GM23338 (cell line): Measurements from ENCODE around the gene TNFAIP3. TPM values are rescaled to one million over a fixed set of nuclear protein-coding genes. Genes with fewer than 3 reads are reported as not detected.

Source experiments
- ATAC-seq: fragments of 200-7000 bp; cut with Tn5 transposase; 3 replicates; pipeline ENCODE4 v1.9.1; 2020
- DNase-seq: peaks from one replicate; pipeline ENCODE4 v3.0.0-alpha.2; 2015; ENCODE audit warnings: low spot score
- H2AFZ ChIP-seq: fragments of 200-600 bp; sonication (generic); 2 replicates; pipeline ENCODE4 v1.8.0; 2016; ENCODE audit warnings: antibody characterized with exemption, mild to moderate bottlenecking, moderate library complexity
- H3F3A ChIP-seq: fragments of 200-600 bp; sonication (generic); replicated peaks from 2 replicates; pipeline ENCODE4 v1.8.0; 2017; ENCODE audit warnings: antibody characterized with exemption, mixed run types, low read depth
- H3K27ac ChIP-seq: fragments of 200-600 bp; sonication (generic); 2 replicates; pipeline ENCODE4 v1.6.1; 2016; ENCODE audit warnings: low read depth
- H3K27me3 ChIP-seq: fragments of 200-600 bp; sonication (generic); 2 replicates; pipeline ENCODE4 v1.8.0; 2016; ENCODE audit warnings: mild to moderate bottlenecking, mixed run types, moderate library complexity; ENCODE audit not compliant: insufficient read depth
- H3K36me3 ChIP-seq: fragments of 200-600 bp; sonication (generic); 2 replicates; pipeline ENCODE4 v1.8.0; 2016; ENCODE audit warnings: mild to moderate bottlenecking; ENCODE audit not compliant: insufficient read depth
- H3K4me1 ChIP-seq: fragments of 200-600 bp; sonication (generic); 2 replicates; pipeline ENCODE4 v1.8.0; 2016; ENCODE audit warnings: mild to moderate bottlenecking, moderate library complexity; ENCODE audit not compliant: insufficient read depth
- H3K4me2 ChIP-seq: fragments of 200-600 bp; sonication (generic); 2 replicates; pipeline ENCODE4 v1.7.1; 2017; ENCODE audit warnings: mixed run types
- H3K4me3 ChIP-seq: fragments of 200-600 bp; sonication (generic); 2 replicates; pipeline ENCODE4 v1.6.1; 2016; ENCODE audit warnings: mixed run types
- H3K79me2 ChIP-seq: fragments of 200-600 bp; sonication (generic); replicated peaks from 2 replicates; pipeline ENCODE4 v1.8.0; 2017; ENCODE audit warnings: mild to moderate bottlenecking; ENCODE audit not compliant: insufficient read depth
- H3K9me2 ChIP-seq: fragments of 200-600 bp; sonication (generic); 2 replicates; pipeline ENCODE4 v1.8.0; 2017; ENCODE audit not compliant: insufficient read depth
- H4K20me1 ChIP-seq: fragments of 200-600 bp; sonication (generic); replicated peaks from 2 replicates; pipeline ENCODE4 v1.8.0; 2017; ENCODE audit warnings: mild to moderate bottlenecking; ENCODE audit not compliant: insufficient read depth
- H3K27ac Mint-ChIP-seq: 2 replicates; pipeline ENCODE4 v1.8.0; 2020; ENCODE audit warnings: inconsistent platforms, mild to moderate bottlenecking, moderate library complexity, mixed read lengths
- H3K27me3 Mint-ChIP-seq: 3 replicates; pipeline ENCODE4 v1.8.0; 2022; ENCODE audit warnings: low read depth, mild to moderate bottlenecking, moderate library complexity, mixed read lengths, inconsistent platforms; ENCODE audit not compliant: insufficient read depth, poor library complexity
- H3K36me3 Mint-ChIP-seq: 3 replicates; pipeline ENCODE4 v1.8.0; 2021; ENCODE audit warnings: low read depth, mild to moderate bottlenecking, inconsistent platforms, moderate library complexity, mixed read lengths
- H3K4me1 Mint-ChIP-seq: 3 replicates; pipeline ENCODE4 v1.8.0; 2020; ENCODE audit warnings: mild to moderate bottlenecking, inconsistent platforms, mixed read lengths
- H3K4me3 Mint-ChIP-seq: 3 replicates; pipeline ENCODE4 v1.8.0; 2021; ENCODE audit warnings: moderate library complexity, mild to moderate bottlenecking, inconsistent platforms, mixed read lengths
- H3K9me3 Mint-ChIP-seq: 3 replicates; pipeline ENCODE4 v1.8.0; 2020; ENCODE audit warnings: moderate library complexity, mild to moderate bottlenecking, inconsistent platforms, mixed read lengths
- CTCF ChIP-seq, 2 experiments: fragments of 200-600 bp in 1 of 2; sonication (generic) in 1 of 2; conservative IDR thresholded peaks; 2 replicates each; pipeline versions ENCODE4 v1.5.1 to v1.6.1; 2016 to 2017; ENCODE audit warnings: antibody characterized with exemption in 2 of 2, low read depth in 2 of 2, mild to moderate bottlenecking in 2 of 2, moderate library complexity in 1 of 2
- NANOG ChIP-seq: IDR thresholded peaks from 2 replicates; pipeline ENCODE4 v1.6.1; 2016; ENCODE audit warnings: antibody characterized with exemption, borderline replicate concordance
- POLR2AphosphoS5 ChIP-seq: IDR thresholded peaks from 2 replicates; pipeline ENCODE4 v1.6.1; 2016; ENCODE audit warnings: antibody characterized with exemption, low read depth
- STAT1 ChIP-seq: IDR thresholded peaks from one replicate; pipeline ENCODE4 v1.6.1; 2016; ENCODE audit warnings: antibody characterized with exemption; ENCODE audit not compliant: unreplicated experiment
- ZNF462 ChIP-seq: fragments of 250-450 bp; sonication (Bioruptor Pico); IDR thresholded peaks from 2 replicates; pipeline ENCODE4 v1.5.0; 2020; ENCODE audit warnings: mild to moderate bottlenecking, moderate library complexity
- polyA plus RNA-seq: library from polyadenylated mRNA; unstranded; fragments of >200 nt; fragmentation: Nextera tagmentation; extraction: Ambion mirVana; gene quantifications from 2 replicates; pipeline ENCODE4 v1.2.1, GENCODE V29; 2016
- total RNA-seq: library from RNA; depleted of rRNA; stranded (reverse); fragments of >200 nt; shearing (Covaris generic); gene quantifications from 2 replicates; pipeline ENCODE4 v1.2.3, GENCODE V29; 2014

Gene TNFAIP3
- total and polyA plus RNA-seq, 2 experiments from 2014 or later: 2.1 to 2.3 TPM

GRCh38 chr6:137915790-137916189 is 48.7 kb downstream of the TNFAIP3 start:
- Mint-ChIP-seq H3K36me3 (0 out of 3 replicates have a peak, but pooled peaks cover 3% of the 10 kb centered on the region), H3K9me3 (peaks cover 8% of the 10 kb centered on the region), H3K27ac (no peak overlapping the region), H3K4me3 (no peak overlapping the region), H3K27me3 (peaks cover 2% of the 10 kb centered on the region), H3K4me1 (0 out of 3 replicates have a peak, but pooled peaks cover 3% of the 10 kb centered on the region)
- no peaks in the 10 kb centered on the region for H4K20me1 ChIP-seq
- no peaks in the 10 kb centered on the region for H3K79me2 ChIP-seq
- H3K36me3 ChIP-seq: no peaks in the 10 kb centered on the region; the same call in 1 of the 2 replicates
- no peak overlapping the region for H3K4me2 ChIP-seq
- no peak overlapping the region for H3K4me3 ChIP-seq
- ATAC-seq: no peak
- H3K27ac ChIP-seq: no peak overlapping the region
- no peaks in the 10 kb centered on the region for H3K9me2 ChIP-seq
- no peaks in the 10 kb centered on the region; the same call in 1 of the 2 replicates for H3K4me1 ChIP-seq
- TF ChIP-seq CTCF (conservative IDR thresholded peaks at IDR 0.05; ENCODE audit: low read depth in 2 of 2) (no peak), NANOG (no peak)
- no peak overlapping the region for H2AFZ ChIP-seq
- H3K27me3 ChIP-seq: no peaks in the 10 kb centered on the region
- DNase-seq: no peak
- H3F3A ChIP-seq: no peaks in the 10 kb centered on the region

DNA sequence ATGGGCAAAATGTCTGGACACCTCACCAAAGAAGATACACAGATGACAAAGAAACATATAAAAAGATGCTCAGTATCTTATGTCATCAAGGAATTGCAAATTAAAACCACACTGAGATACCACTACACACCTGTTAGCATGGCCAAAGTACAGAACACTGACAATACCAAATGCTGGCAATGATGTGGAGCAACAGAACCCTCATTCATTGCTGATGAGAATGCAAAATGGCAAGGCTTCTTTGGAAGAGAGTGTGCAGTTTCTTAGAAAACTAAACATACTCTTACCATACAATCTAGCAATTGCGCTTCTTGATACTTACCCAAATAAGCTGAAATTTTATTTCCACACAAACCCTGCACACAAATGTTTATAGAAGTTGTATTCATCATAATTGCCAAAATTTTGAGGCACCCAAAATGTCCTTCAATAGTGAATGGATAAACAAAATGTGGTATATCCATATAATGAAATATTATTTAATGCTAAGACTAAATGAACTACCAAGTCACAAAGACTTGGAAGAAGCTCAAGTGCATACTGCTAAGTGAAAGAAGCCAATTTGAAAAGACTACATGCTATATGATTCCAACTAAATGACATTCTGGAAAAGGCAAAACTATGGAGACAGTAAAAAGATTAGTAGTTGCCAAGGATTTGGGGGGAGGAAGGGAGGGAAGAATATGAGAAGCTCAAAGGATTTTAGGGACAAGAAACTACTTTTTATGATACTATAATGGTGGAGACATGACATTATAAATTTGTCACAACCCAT is 50.7 kb downstream of the TNFAIP3 start:
- Histone ChIP-seq H3K4me1 (no peaks in the 10 kb centered on the region), H4K20me1 (no peaks in the 10 kb centered on the region), H2AFZ (no peak overlapping the region), H3K4me3 (no peak overlapping the region), H3K9me2 (no peaks in the 10 kb centered on the region), H3K36me3 (no peaks in the 10 kb centered on the region; the same call in 1 of the 2 replicates), H3F3A (no peaks in the 10 kb centered on the region), H3K27ac (no peak overlapping the region), H3K4me2 (no peak overlapping the region), H3K27me3 (no peaks in the 10 kb centered on the region), H3K79me2 (no peaks in the 10 kb centered on the region)
- ATAC-seq: no peak
- DNase-seq: no peak
- Mint-ChIP-seq H3K36me3 (0 out of 3 replicates have a peak, but pooled peaks cover 3% of the 10 kb centered on the region), H3K4me1 (no peaks in the 10 kb centered on the region), H3K9me3 (peaks cover 8% of the 10 kb centered on the region), H3K27me3 (no peaks in the 10 kb centered on the region), H3K4me3 (no peak overlapping the region), H3K27ac (no peak overlapping the region)
- TF ChIP-seq POLR2AphosphoS5 (no peak), NANOG (no peak), ZNF462 (CRISPR knock-in tag) (no peak), STAT1 (no peak), CTCF (conservative IDR thresholded peaks at IDR 0.05; ENCODE audit: low read depth in 2 of 2) (no peak)
